Osteocyte (in vitro differentiated cells): ENCODE measurements around the gene ERBB3. TPM values are rescaled to one million over a fixed set of nuclear protein-coding genes. Genes with fewer than 3 reads are reported as not detected.
A peak's percentile ranks its signal among the peaks of the same experiment; 100 is the strongest.
"Not testable (repeated sequence)": the region's sequence is repeated elsewhere in the genome, so short reads cannot be mapped to it uniquely, and the experiment has no call there.

Experiments
- DNase-seq: peaks from one replicate; pipeline ENCODE4 v3.0.0; 2021; ENCODE audit warnings: mixed read lengths; ENCODE audit not compliant: unreplicated experiment; ENCODE audit errors: extremely low spot score
- H3K27ac Mint-ChIP-seq: one replicate; pipeline ENCODE4 v1.8.0; 2021; ENCODE audit warnings: mild to moderate bottlenecking, mixed read lengths; ENCODE audit not compliant: unreplicated experiment
- H3K27me3 Mint-ChIP-seq: one replicate; pipeline ENCODE4 v1.8.0; 2021; ENCODE audit warnings: mixed read lengths; ENCODE audit not compliant: unreplicated experiment
- H3K36me3 Mint-ChIP-seq: one replicate; pipeline ENCODE4 v1.8.0; 2021; ENCODE audit warnings: mixed read lengths; ENCODE audit not compliant: unreplicated experiment
- H3K4me1 Mint-ChIP-seq: one replicate; pipeline ENCODE4 v1.8.0; 2021; ENCODE audit warnings: mixed read lengths; ENCODE audit not compliant: unreplicated experiment
- H3K4me3 Mint-ChIP-seq: one replicate; pipeline ENCODE4 v1.8.0; 2021; ENCODE audit warnings: mild to moderate bottlenecking, moderate library complexity, mixed read lengths; ENCODE audit not compliant: unreplicated experiment
- H3K9me3 Mint-ChIP-seq: one replicate; pipeline ENCODE4 v1.8.0; 2021; ENCODE audit warnings: mixed read lengths; ENCODE audit not compliant: unreplicated experiment
- total RNA-seq: library from RNA; stranded (reverse); gene quantifications from 2 replicates; pipeline ENCODE4 v1.2.1, GENCODE V29; 2021
- TF ChIP-seq, protein P1 (sequence below): fragments of 200-600 bp; sonication (generic); IDR thresholded peaks from 2 replicates; pipeline ENCODE4 v1.5.0; 2021; ENCODE audit warnings: antibody characterized with exemption, mild to moderate bottlenecking, moderate library complexity

ERBB3 gene
- total RNA-seq, 1 donor from 2014 or later = 1.2 TPM

DNA sequence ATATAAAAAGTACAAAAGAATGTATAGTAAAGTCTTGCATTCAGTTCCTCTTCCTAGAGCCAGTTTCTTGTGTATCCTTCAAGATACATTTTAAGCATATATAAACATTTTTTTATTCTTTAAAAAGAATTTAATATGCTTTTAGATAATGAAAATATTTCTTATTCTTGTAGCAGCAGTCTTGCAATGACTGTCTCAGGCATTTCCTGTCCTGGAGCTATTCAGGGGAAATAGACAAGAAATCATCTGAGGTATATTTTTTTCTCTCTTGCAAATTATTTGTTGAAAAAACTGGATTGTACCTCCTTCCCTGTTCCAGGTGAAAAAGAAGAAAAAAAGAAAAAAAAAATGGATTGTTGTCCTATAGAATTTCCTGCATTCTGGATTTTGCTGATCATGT lies 17.0 kb upstream of the ERBB3 start:
- Mint-ChIP-seq H3K36me3 (no peaks in the 10 kb centered on the region), H3K27ac (peak overlapping the region; percentile 71), H3K4me1 (peaks cover 15% of the 10 kb centered on the region), H3K4me3 (no peak overlapping the region), H3K9me3 (no peaks in the 10 kb centered on the region), H3K27me3 (no peaks in the 10 kb centered on the region)
- TF ChIP-seq, protein P1, sequence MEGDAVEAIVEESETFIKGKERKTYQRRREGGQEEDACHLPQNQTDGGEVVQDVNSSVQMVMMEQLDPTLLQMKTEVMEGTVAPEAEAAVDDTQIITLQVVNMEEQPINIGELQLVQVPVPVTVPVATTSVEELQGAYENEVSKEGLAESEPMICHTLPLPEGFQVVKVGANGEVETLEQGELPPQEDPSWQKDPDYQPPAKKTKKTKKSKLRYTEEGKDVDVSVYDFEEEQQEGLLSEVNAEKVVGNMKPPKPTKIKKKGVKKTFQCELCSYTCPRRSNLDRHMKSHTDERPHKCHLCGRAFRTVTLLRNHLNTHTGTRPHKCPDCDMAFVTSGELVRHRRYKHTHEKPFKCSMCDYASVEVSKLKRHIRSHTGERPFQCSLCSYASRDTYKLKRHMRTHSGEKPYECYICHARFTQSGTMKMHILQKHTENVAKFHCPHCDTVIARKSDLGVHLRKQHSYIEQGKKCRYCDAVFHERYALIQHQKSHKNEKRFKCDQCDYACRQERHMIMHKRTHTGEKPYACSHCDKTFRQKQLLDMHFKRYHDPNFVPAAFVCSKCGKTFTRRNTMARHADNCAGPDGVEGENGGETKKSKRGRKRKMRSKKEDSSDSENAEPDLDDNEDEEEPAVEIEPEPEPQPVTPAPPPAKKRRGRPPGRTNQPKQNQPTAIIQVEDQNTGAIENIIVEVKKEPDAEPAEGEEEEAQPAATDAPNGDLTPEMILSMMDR = no peak
- DNase-seq = no peak

- no peak for DNase-seq
- H3K4me1 Mint-ChIP-seq = no peaks in the 10 kb centered on the region
- no peaks in the 10 kb centered on the region for H3K36me3 Mint-ChIP-seq
- no peaks in the 10 kb centered on the region for H3K9me3 Mint-ChIP-seq
- no peak overlapping the region for H3K27ac Mint-ChIP-seq
- H3K4me3 Mint-ChIP-seq = no peak overlapping the region
- TF ChIP-seq, protein P1 = no peak
- H3K27me3 Mint-ChIP-seq = no peaks in the 10 kb centered on the region
Observed at GRCh38 chr12:56071648-56072047, 8.3 kb upstream of the ERBB3 start.

DNA sequence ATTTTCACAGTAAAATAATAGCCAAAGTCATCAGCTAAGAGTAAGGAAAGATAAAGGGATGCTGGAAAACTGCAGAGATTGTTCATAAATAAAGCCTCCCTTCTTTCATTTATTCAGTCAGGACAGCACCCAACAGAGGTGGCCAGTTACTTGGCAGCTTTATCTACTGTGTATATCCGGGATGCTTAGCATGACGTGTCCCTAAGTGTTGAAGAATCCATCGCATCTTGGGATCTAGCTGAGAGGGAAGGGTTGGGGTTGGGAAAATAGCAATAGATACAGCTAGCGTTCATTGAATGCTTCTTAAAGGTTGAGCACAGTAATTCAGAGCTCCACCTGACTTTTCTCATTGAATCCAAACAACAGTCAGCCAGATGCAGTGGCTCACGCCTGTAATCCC lies 5.6 kb upstream of the ERBB3 start:
- no peaks in the 10 kb centered on the region for H3K36me3 Mint-ChIP-seq
- no peak overlapping the region for H3K27ac Mint-ChIP-seq
- peaks cover 5% of the 10 kb centered on the region for H3K4me1 Mint-ChIP-seq
- no peak overlapping the region for H3K4me3 Mint-ChIP-seq
- no peaks in the 10 kb centered on the region for H3K27me3 Mint-ChIP-seq
- no peaks in the 10 kb centered on the region for H3K9me3 Mint-ChIP-seq
- no peak for DNase-seq
- TF ChIP-seq, protein P1 = no peak

DNA sequence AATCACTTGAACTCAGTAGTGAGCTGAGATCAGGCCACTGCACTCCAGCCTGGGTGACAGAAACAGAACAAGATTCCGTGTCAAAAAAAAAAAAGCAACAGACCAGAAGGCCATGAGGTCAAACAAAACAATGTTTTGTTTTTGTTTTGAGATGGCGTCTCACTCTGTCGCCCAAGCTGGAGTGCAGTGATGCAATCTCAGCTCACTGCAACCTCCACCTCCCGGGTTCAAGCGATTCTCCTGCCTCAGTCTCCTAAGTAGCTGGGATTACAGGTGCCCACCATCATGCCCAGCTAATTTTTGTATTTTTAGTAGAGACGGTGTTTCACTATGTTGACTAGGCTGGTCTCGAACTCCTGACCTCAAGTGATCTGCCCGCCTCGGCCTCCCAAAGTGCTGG lies 2.0 kb upstream of the ERBB3 start:
- not testable (repeated sequence) for H3K27me3 Mint-ChIP-seq, H3K9me3 Mint-ChIP-seq, H3K4me3 Mint-ChIP-seq, DNase-seq, H3K27ac Mint-ChIP-seq, H3K4me1 Mint-ChIP-seq, H3K36me3 Mint-ChIP-seq

GRCh38 chr12:56078427-56078826 lies 1.5 kb upstream of the ERBB3 start:
- H3K4me3 Mint-ChIP-seq = peak overlapping the region; percentile 76
- TF ChIP-seq, protein P1 = no peak
- H3K4me1 Mint-ChIP-seq = peaks cover 7% of the 10 kb centered on the region
- H3K27ac Mint-ChIP-seq = peak overlapping the region; percentile 85
- H3K36me3 Mint-ChIP-seq = no peaks in the 10 kb centered on the region
- H3K27me3 Mint-ChIP-seq = no peaks in the 10 kb centered on the region
- no peaks in the 10 kb centered on the region for H3K9me3 Mint-ChIP-seq
- no peak for DNase-seq
